Measurements from ENCODE around the gene CDCA7L.

Gene CDCA7L

GRCh38 chr7:21945454-21946221 lies at the start of gene CDCA7L:
Gene CDCA7L, minus strand, starts transcription at chr7:21945899. Its CDS starts 95 bp downstream, at chr7:21945804.
- peak; percentile 82 for DNase-seq

GRCh38 chr7:21986096-21986495 lies 40.4 kb upstream of the CDCA7L start:
- DNase-seq = no peak

- DNase-seq = no peak
These were observed 38.3 kb upstream of the CDCA7L start for GRCh38 chr7:21984042-21984441.

- no peak for DNase-seq
These were observed 37.4 kb upstream of the CDCA7L start for GRCh38 chr7:21983056-21983455.

- DNase-seq = no peak
These were observed 35.8 kb upstream of the CDCA7L start for GRCh38 chr7:21981524-21981923.

GRCh38 chr7:21980926-21981500 lies 35.3 kb upstream of the CDCA7L start:
- no peak for DNase-seq

GRCh38 chr7:21972397-21972784 lies 26.7 kb upstream of the CDCA7L start:
- DNase-seq = no peak

- DNase-seq = no peak
These were observed 26.2 kb upstream of the CDCA7L start for GRCh38 chr7:21971780-21972396.

GRCh38 chr7:21969822-21970221 lies 24.1 kb upstream of the CDCA7L start:
- DNase-seq = no peak

- no peak for DNase-seq
These were observed 21.9 kb upstream of the CDCA7L start for GRCh38 chr7:21967598-21968003.

- DNase-seq = no peak
These were observed 20.6 kb upstream of the CDCA7L start for GRCh38 chr7:21966271-21966670.

- no peak for DNase-seq
These were observed 19.6 kb upstream of the CDCA7L start for GRCh38 chr7:21965291-21965690.

GRCh38 chr7:21962677-21963076 lies 17.0 kb upstream of the CDCA7L start:
- DNase-seq = no peak

- no peak for DNase-seq
These were observed 15.2 kb upstream of the CDCA7L start for GRCh38 chr7:21960922-21961321.

GRCh38 chr7:21959387-21959776 lies 13.7 kb upstream of the CDCA7L start:
- DNase-seq = no peak

- no peak for DNase-seq
These were observed 8.1 kb upstream of the CDCA7L start for GRCh38 chr7:21953781-21954180.

GRCh38 chr7:21948887-21949540 lies 3.3 kb upstream of the CDCA7L start:
- DNase-seq = no peak

GRCh38 chr7:21948364-21948763 lies 2.7 kb upstream of the CDCA7L start:
- DNase-seq = no peak

- DNase-seq = no peak
These were observed 2.2 kb upstream of the CDCA7L start for GRCh38 chr7:21947946-21948345.

- no peak for DNase-seq
These were observed 1.4 kb upstream of the CDCA7L start for GRCh38 chr7:21947056-21947455.

GRCh38 chr7:21946222-21946709 lies 567 bp upstream of the CDCA7L start:
- no peak for DNase-seq

- DNase-seq = peak; percentile 70
These were observed 864 bp downstream of the CDCA7L start for GRCh38 chr7:21944616-21945453.

- DNase-seq = no peak
These were observed 2.3 kb downstream of the CDCA7L start for GRCh38 chr7:21943436-21943835.

Measured in NCI-H1105 (cell line).